HG03196 (cell line): ENCODE data around the gene MRPL48.
"Not testable (repeated sequence)": the region's sequence is repeated elsewhere in the genome, so short reads cannot be mapped to it uniquely, and the experiment has no call there.

Source experiments
- ATAC-seq: cut with Tn5 transposase; IDR thresholded peaks from one replicate; pipeline ENCODE4 v1.9.1; 2021; ENCODE audit not compliant: unreplicated experiment

MRPL48 gene

GRCh38 chr11:73779084-73779902, 8.4 kb upstream of the MRPL48 start:
- ATAC-seq, result peak; percentile 99

- ATAC-seq, result no peak
These were observed 6.4 kb upstream of the MRPL48 start for GRCh38 chr11:73781303-73781702.

GRCh38 chr11:73783483-73784020, 4.1 kb upstream of the MRPL48 start:
- ATAC-seq, result no peak

GRCh38 chr11:73784080-73784634, 3.5 kb upstream of the MRPL48 start:
- ATAC-seq, result no peak

GRCh38 chr11:73784734-73785133, 2.9 kb upstream of the MRPL48 start:
- ATAC-seq, result no peak

- ATAC-seq, result not testable (repeated sequence)
These were observed 2.2 kb upstream of the MRPL48 start for GRCh38 chr11:73785467-73785866.

GRCh38 chr11:73787051-73787642, 527 bp upstream of the MRPL48 start:
- ATAC-seq, result no peak

- no peak for ATAC-seq
These were observed 1.6 kb downstream of the MRPL48 start for GRCh38 chr11:73789279-73789670.

GRCh38 chr11:73792584-73792983, 4.9 kb downstream of the MRPL48 start:
- ATAC-seq, result no peak

GRCh38 chr11:73795925-73796632, 8.4 kb downstream of the MRPL48 start:
- ATAC-seq, result no peak

- no peak for ATAC-seq
These were observed 9.8 kb downstream of the MRPL48 start for GRCh38 chr11:73797457-73797856.

- no peak for ATAC-seq
These were observed 12.7 kb downstream of the MRPL48 start for GRCh38 chr11:73800276-73800806.

GRCh38 chr11:73801136-73801535, 13.5 kb downstream of the MRPL48 start:
- ATAC-seq, result no peak

GRCh38 chr11:73804712-73805111, 17.0 kb downstream of the MRPL48 start:
- no peak for ATAC-seq

GRCh38 chr11:73808052-73808451, 20.4 kb downstream of the MRPL48 start:
- ATAC-seq, result no peak

- no peak for ATAC-seq
These were observed 23.0 kb downstream of the MRPL48 start for GRCh38 chr11:73810637-73811036.

GRCh38 chr11:73812234-73812633, 24.6 kb downstream of the MRPL48 start:
- no peak for ATAC-seq

- ATAC-seq, result no peak
These were observed 27.1 kb downstream of the MRPL48 start for GRCh38 chr11:73814812-73815211.

GRCh38 chr11:73818846-73819245, 31.2 kb downstream of the MRPL48 start:
- ATAC-seq, result no peak

GRCh38 chr11:73830261-73830660, 42.6 kb downstream of the MRPL48 start:
- no peak for ATAC-seq

GRCh38 chr11:73833067-73833466, 45.4 kb downstream of the MRPL48 start:
- ATAC-seq, result no peak
